Measurements from ENCODE around the gene CLTA. TPM values are rescaled to one million over a fixed set of nuclear protein-coding genes. Genes with fewer than 3 reads are reported as not detected.
A peak's percentile ranks its signal among the peaks of the same experiment; 100 is the strongest.

The CLTA gene
- total and polyA plus RNA-seq, 2 donors (not counting 3 experiments of a cell fraction or from before 2014, with no cell fraction given), result 229 to 317 TPM

DNA sequence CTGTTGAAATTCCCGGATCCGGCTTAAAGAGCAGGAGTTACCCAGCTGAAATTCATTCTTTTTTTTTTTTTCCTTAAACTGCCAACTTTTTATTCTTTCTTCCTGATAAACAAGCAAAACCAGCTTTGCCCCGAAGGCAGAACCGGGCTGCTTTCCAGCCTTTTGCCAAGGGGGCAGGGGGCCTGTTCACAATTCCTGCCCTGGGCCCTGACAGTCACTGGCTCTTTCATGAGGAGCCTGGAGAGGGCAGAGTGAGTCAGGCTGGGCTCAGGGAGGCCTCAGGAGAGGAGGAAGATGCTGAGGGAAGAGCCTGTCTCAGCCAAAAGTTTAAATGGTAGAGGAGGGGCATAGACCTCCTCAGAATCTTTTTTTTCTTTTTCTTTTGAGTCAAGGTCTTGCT lies 49.4 kb upstream of the CLTA start:
- TF ChIP-seq FOS (IDR thresholded peaks at IDR 0.05; ENCODE audit: borderline replicate concordance, insufficient read depth, low read length) (no peak), MAX (IDR thresholded peaks at IDR 0.05; ENCODE audit: insufficient read depth, insufficient read length) (no peak), POLR2AphosphoS5 (IDR thresholded peaks at IDR 0.05; ENCODE audit: insufficient read depth, low read depth, low read length) (no peak), EZH2 (IDR thresholded peaks at IDR 0.05; ENCODE audit: borderline replicate concordance, low read depth, low read length, severe bottlenecking) (no peak)
- POLR2A ChIA-PET, result no interaction called here
- H3K9ac ChIP-seq (replicated peaks; ENCODE audit: extremely low read depth, insufficient read depth, low read length), result no peak overlapping the region
- no peaks in the 10 kb centered on the region for H3K9me3 ChIP-seq (replicated peaks; ENCODE audit: control insufficient read depth, insufficient read depth, low read length)
- no peak overlapping the region for H3K4me2 ChIP-seq (ENCODE audit: insufficient read depth, low read length)
- intact Hi-C loops (cut with micrococcal nuclease) (no loop called here), dilution Hi-C loops (cut with MboI; ENCODE audit: extremely low pct_ligation_motif_present, low sequenced_read_pairs) (no loop called here)
- H3K9me1 ChIP-seq (replicated peaks; ENCODE audit: control insufficient read depth, extremely low read depth, insufficient read depth, low read length), result no peaks in the 10 kb centered on the region
- no peak overlapping the region for H3K27ac ChIP-seq (ENCODE audit: insufficient read depth, low read depth, low read length)
- no peaks in the 10 kb centered on the region for H3K36me3 ChIP-seq (ENCODE audit: control insufficient read depth in 2 of 2, extremely low read depth in 1 of 2, insufficient read depth in 2 of 2, low read length in 2 of 2)
- no peak for DNase-seq (ENCODE audit: low read depth, low spot score)
- H3K4me1 ChIP-seq (ENCODE audit: control insufficient read depth, extremely low read depth, insufficient read depth, low read length), result peaks cover 6% of the 10 kb centered on the region
- H3K4me3 ChIP-seq (replicated peaks in 1 of 3; ENCODE audit: insufficient read depth in 1 of 3, low read depth in 1 of 3, low read length in 3 of 3), result no peak overlapping the region
- no peak for FAIRE-seq
- H3K79me2 ChIP-seq (ENCODE audit: control insufficient read depth, insufficient read depth, low read length), result no peaks in the 10 kb centered on the region
- no peaks in the 10 kb centered on the region for H4K20me1 ChIP-seq (replicated peaks; ENCODE audit: control insufficient read depth, extremely low read depth, insufficient read depth, low read length)
- CTCF ChIA-PET, result interaction anchor here (2.0 to 8.0 kb wide), 2 partner anchors 24 to 38 kb away, joined by 11 to 76 read pairs; no protein-coding TSS in a partner anchor
- H2AFZ ChIP-seq (ENCODE audit: low read depth, low read length), result no peak overlapping the region
- no peaks in the 10 kb centered on the region for H3K27me3 ChIP-seq (ENCODE audit: control insufficient read depth in 2 of 2, insufficient read depth in 2 of 2, low read length in 2 of 2)
- BruUV-seq (replicated peaks), result no TSS peak

GRCh38 chr9:36141761-36142160 lies 49.0 kb upstream of the CLTA start:
- no peaks in the 10 kb centered on the region for H3K36me3 ChIP-seq (ENCODE audit: control insufficient read depth in 2 of 2, extremely low read depth in 1 of 2, insufficient read depth in 2 of 2, low read length in 2 of 2)
- no peaks in the 10 kb centered on the region for H3K79me2 ChIP-seq (ENCODE audit: control insufficient read depth, insufficient read depth, low read length)
- H4K20me1 ChIP-seq (replicated peaks; ENCODE audit: control insufficient read depth, extremely low read depth, insufficient read depth, low read length), result no peaks in the 10 kb centered on the region
- no TSS peak for BruUV-seq (replicated peaks)
- no peak overlapping the region for H3K27ac ChIP-seq (ENCODE audit: insufficient read depth, low read depth, low read length)
- peaks cover 6% of the 10 kb centered on the region for H3K4me1 ChIP-seq (ENCODE audit: control insufficient read depth, extremely low read depth, insufficient read depth, low read length)
- POLR2A ChIA-PET, result no interaction called here
- intact Hi-C loops (cut with micrococcal nuclease), result no loop called here
- no peak overlapping the region for H3K4me3 ChIP-seq (replicated peaks in 1 of 3; ENCODE audit: insufficient read depth in 1 of 3, low read depth in 1 of 3, low read length in 3 of 3)
- no peak overlapping the region for H3K9ac ChIP-seq (replicated peaks; ENCODE audit: extremely low read depth, insufficient read depth, low read length)
- dilution Hi-C loops (cut with MboI; ENCODE audit: extremely low pct_ligation_motif_present, low sequenced_read_pairs), result no loop called here
- CTCF ChIA-PET, result interaction anchor here (8.0 kb wide), 1 partner anchor 24 kb away, joined by 76 read pairs; no protein-coding TSS in a partner anchor
- TF ChIP-seq GATA2 (IDR thresholded peaks at IDR 0.05; ENCODE audit: insufficient read depth, insufficient read length, low read depth, low read length) (no peak), MAX (IDR thresholded peaks at IDR 0.05; ENCODE audit: insufficient read depth, insufficient read length) (no peak), JUN (IDR thresholded peaks at IDR 0.05; ENCODE audit: borderline replicate concordance, insufficient read depth, insufficient read length, low read depth) (no peak), MYC (IDR thresholded peaks at IDR 0.05; ENCODE audit: low read depth, low read length) (no peak), POLR2AphosphoS5 (IDR thresholded peaks at IDR 0.05; ENCODE audit: insufficient read depth, low read depth, low read length) (no peak), EZH2 (IDR thresholded peaks at IDR 0.05; ENCODE audit: borderline replicate concordance, low read depth, low read length, severe bottlenecking) (no peak), FOS (IDR thresholded peaks at IDR 0.05; ENCODE audit: borderline replicate concordance, insufficient read depth, low read length) (no peak), POLR2A (IDR thresholded peaks at IDR 0.05; ENCODE audit: low read depth, low read length) (no peak)
- TF ChIP-seq, protein P1, sequence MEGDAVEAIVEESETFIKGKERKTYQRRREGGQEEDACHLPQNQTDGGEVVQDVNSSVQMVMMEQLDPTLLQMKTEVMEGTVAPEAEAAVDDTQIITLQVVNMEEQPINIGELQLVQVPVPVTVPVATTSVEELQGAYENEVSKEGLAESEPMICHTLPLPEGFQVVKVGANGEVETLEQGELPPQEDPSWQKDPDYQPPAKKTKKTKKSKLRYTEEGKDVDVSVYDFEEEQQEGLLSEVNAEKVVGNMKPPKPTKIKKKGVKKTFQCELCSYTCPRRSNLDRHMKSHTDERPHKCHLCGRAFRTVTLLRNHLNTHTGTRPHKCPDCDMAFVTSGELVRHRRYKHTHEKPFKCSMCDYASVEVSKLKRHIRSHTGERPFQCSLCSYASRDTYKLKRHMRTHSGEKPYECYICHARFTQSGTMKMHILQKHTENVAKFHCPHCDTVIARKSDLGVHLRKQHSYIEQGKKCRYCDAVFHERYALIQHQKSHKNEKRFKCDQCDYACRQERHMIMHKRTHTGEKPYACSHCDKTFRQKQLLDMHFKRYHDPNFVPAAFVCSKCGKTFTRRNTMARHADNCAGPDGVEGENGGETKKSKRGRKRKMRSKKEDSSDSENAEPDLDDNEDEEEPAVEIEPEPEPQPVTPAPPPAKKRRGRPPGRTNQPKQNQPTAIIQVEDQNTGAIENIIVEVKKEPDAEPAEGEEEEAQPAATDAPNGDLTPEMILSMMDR (IDR thresholded peaks at IDR 0.05; ENCODE audit: extremely low read depth in 1 of 2, insufficient read depth in 1 of 2, low read depth in 1 of 2, low read length in 2 of 2), result no peak
- H3K9me1 ChIP-seq (replicated peaks; ENCODE audit: control insufficient read depth, extremely low read depth, insufficient read depth, low read length), result no peaks in the 10 kb centered on the region
- no peak overlapping the region for H2AFZ ChIP-seq (ENCODE audit: low read depth, low read length)
- no peaks in the 10 kb centered on the region for H3K9me3 ChIP-seq (replicated peaks; ENCODE audit: control insufficient read depth, insufficient read depth, low read length)
- peak; percentile 15 for FAIRE-seq
- no peaks in the 10 kb centered on the region for H3K27me3 ChIP-seq (ENCODE audit: control insufficient read depth in 2 of 2, insufficient read depth in 2 of 2, low read length in 2 of 2)
- no peak for DNase-seq (ENCODE audit: low read depth, low spot score)
- H3K4me2 ChIP-seq (ENCODE audit: insufficient read depth, low read length), result no peak overlapping the region

All from endothelial cell of umbilical vein (primary cell).